Keratinocyte (primary cell): ENCODE results near the gene CD63.

Experiments
- CTCF ChIP-seq, 3 experiments: IDR thresholded peaks in 1 of 3; conservative IDR thresholded peaks in 1 of 3; optimal IDR thresholded peaks in 1 of 3; 2 replicates in 2 of 3; 3 replicates in 1 of 3; pipeline versions ENCODE3 to v1.5.1; 2011; ENCODE audit warnings: low read length in 3 of 3, mild to moderate bottlenecking in 3 of 3, moderate library complexity in 2 of 3, control low read depth in 1 of 3, inconsistent platforms in 1 of 3; ENCODE audit not compliant: insufficient read depth in 2 of 3; ENCODE audit errors: extremely low read depth in 1 of 3
- EZH2 ChIP-seq: IDR thresholded peaks from one replicate; pipeline ENCODE4 v1.6.1; 2012; ENCODE audit warnings: inconsistent platforms, mild to moderate bottlenecking, low read length, moderate library complexity

GRCh38 chr12:55697686-55698085 is 31.1 kb downstream of the CD63 start:
- no peak for TF ChIP-seq CTCF (optimal IDR thresholded peaks at IDR 0.05 in 1 of 3, IDR thresholded peaks at IDR 0.05 in 1 of 3, conservative IDR thresholded peaks at IDR 0.05 in 1 of 3; ENCODE audit: extremely low read depth in 1 of 3, insufficient read depth in 2 of 3, low read length in 3 of 3)
- TF ChIP-seq EZH2, result no peak
